ENCODE results near the gene MTHFS.

The MTHFS gene

DNA sequence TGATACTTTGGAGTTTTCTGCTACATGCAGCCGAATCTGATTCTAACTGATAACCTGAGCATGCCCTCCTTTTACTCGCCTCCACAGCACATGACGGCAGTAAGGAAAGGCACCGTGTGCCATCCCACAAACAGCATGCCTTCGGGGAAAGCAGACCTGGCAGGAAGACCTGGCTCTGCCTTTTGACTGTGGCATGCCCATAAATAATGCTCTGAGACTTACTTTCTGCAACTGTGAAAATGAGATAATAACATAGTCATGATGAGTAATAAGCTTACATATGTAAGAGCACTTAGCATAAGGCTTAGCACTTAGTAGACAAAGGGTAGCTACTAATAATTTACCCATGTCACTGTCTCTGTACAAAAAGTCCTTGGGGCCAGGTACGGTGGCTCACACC lies 32.9 kb downstream of the MTHFS start:
- no peak overlapping the region for H3K4me3 ChIP-seq (ENCODE audit: low read depth, low read length)
- H3K27me3 ChIP-seq (ENCODE audit: control insufficient read depth, insufficient read depth, low read length), result no peaks in the 10 kb centered on the region
- H3K9ac ChIP-seq (ENCODE audit: low read depth, low read length), result no peak overlapping the region
- H3K36me3 ChIP-seq (ENCODE audit: control insufficient read depth, insufficient read depth, low read length), result peaks cover 3% of the 10 kb centered on the region
- H3K4me1 ChIP-seq (ENCODE audit: control insufficient read depth, insufficient read depth, low read length), result no peaks in the 10 kb centered on the region
- no peaks in the 10 kb centered on the region for H3K9me3 ChIP-seq (ENCODE audit: control insufficient read depth, insufficient read depth, low read length)

DNA sequence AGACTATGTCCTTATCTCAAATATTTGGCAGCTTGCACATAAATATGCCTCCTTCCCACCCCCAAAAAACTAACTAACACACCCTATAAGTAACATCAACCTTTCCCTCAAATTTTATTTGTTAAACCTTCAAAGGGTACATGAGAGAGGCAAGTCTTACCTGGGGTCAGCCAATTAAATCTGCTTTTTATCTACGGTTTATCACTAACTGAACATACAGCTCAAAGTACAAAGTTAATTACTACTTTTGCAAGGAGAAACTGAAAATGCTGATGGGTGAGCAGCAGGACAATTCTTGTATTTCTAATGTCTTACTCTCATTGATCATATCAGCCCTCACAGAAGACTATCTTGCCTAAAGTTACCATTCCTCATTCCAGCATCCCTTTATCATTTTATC lies 34.6 kb downstream of the MTHFS start:
- Histone ChIP-seq H3K9me3 (ENCODE audit: control insufficient read depth, insufficient read depth, low read length) (no peaks in the 10 kb centered on the region), H3K4me3 (ENCODE audit: low read depth, low read length) (no peak overlapping the region)

DNA sequence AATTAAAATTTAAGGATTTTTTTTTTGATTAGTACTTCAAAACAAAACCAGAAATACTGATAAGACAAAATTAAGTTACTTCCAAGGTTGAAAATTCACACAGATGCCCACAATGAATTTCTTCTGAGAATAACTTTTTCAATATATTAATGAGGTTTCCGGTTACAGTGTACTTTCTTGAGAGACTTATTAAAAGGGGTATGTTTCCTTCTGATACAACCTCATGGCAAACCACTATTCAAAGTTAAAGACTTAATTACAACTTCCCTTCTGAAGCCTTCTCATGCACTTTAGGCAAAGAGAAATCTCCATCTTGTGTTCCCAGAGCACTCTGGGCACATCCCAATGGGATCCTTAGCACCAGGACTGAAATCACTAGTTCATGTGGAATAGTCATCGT lies 36.2 kb downstream of the MTHFS start:
- no peaks in the 10 kb centered on the region for H3K9me3 ChIP-seq (ENCODE audit: control insufficient read depth, insufficient read depth, low read length)
- H3K4me1 ChIP-seq (ENCODE audit: control insufficient read depth, insufficient read depth, low read length), result no peaks in the 10 kb centered on the region
- H3K4me3 ChIP-seq (ENCODE audit: low read depth, low read length), result no peak overlapping the region
- no peaks in the 10 kb centered on the region for H3K27me3 ChIP-seq (ENCODE audit: control insufficient read depth, insufficient read depth, low read length)
- no peak overlapping the region for H3K9ac ChIP-seq (ENCODE audit: low read depth, low read length)
- no peaks in the 10 kb centered on the region for H3K36me3 ChIP-seq (ENCODE audit: control insufficient read depth, insufficient read depth, low read length)

More for the DNA sequence above, 34.6 kb downstream of the MTHFS start:
- Histone ChIP-seq H3K9ac (ENCODE audit: low read depth, low read length) (no peak overlapping the region), H3K27me3 (ENCODE audit: control insufficient read depth, insufficient read depth, low read length) (no peaks in the 10 kb centered on the region), H3K4me1 (ENCODE audit: control insufficient read depth, insufficient read depth, low read length) (no peaks in the 10 kb centered on the region), H3K36me3 (ENCODE audit: control insufficient read depth, insufficient read depth, low read length) (peaks cover 3% of the 10 kb centered on the region)

DNA sequence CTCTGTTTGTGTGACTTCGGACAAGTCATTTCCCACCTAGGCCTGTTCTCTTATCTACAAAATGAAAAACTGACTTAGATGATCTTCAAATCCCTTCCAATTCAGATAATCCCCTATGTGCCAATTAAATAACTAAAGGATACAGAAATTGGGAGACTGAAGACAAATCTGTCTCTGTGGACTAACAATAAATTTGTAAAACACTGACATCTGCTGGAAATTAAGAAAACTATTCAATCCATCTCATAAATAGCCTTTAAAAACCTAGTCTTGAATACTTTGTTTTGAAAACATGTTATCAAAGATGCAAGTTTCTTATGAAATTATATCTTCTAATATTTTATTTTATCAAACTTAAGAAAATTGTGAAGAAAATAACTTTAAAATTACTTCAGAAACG lies 38.3 kb downstream of the MTHFS start:
- Histone ChIP-seq H3K27me3 (ENCODE audit: control insufficient read depth, insufficient read depth, low read length) (no peaks in the 10 kb centered on the region), H3K36me3 (ENCODE audit: control insufficient read depth, insufficient read depth, low read length) (no peaks in the 10 kb centered on the region), H3K4me3 (ENCODE audit: low read depth, low read length) (no peak overlapping the region), H3K4me1 (ENCODE audit: control insufficient read depth, insufficient read depth, low read length) (no peaks in the 10 kb centered on the region), H3K9ac (ENCODE audit: low read depth, low read length) (no peak overlapping the region), H3K9me3 (ENCODE audit: control insufficient read depth, insufficient read depth, low read length) (no peaks in the 10 kb centered on the region)

DNA sequence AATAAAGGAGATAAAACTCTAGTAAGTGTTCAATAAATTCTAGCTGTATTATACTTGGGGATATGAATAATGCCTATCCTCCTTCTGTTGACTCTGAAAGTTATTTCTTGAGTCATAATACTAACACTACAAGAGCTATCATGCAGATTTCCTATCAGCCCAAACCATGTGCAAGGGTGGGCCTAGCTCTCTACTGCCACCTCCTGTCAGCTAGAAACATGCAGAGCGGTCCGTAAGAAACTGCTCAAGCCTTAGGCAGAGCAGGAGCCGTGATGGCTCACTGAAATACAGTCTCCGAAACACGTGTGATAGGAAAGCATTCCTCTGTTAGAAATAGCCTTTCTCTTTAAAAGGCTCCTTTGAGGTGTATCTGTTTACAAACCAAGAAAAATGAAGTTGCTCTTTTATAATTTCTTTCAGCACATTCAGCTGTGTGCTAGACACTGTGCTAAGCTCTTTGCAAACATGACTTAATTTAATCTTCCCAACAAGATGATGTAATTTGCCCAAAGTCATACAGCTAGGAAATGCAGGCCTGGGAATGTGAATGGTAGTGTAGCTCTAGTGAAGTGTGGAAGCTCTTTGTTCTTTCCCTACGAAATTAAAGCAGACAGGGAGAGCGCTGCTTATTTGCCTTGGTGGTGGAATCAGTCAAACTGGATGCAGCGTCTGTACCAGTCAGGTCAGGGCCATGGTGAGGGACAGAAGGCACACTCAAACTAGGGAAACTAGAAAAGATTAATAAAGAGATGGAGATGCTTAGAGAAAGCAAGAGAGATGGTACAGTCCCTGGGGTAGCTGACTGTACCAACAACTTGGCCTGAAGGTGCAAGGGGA lies 43.1 kb downstream of the MTHFS start:
- no peak overlapping the region for H3K4me3 ChIP-seq (ENCODE audit: low read depth, low read length)
- no peaks in the 10 kb centered on the region for H3K27me3 ChIP-seq (ENCODE audit: control insufficient read depth, insufficient read depth, low read length)
- H3K9ac ChIP-seq (ENCODE audit: low read depth, low read length), result no peak overlapping the region
- no peaks in the 10 kb centered on the region for H3K36me3 ChIP-seq (ENCODE audit: control insufficient read depth, insufficient read depth, low read length)
- H3K4me1 ChIP-seq (ENCODE audit: control insufficient read depth, insufficient read depth, low read length), result no peaks in the 10 kb centered on the region
- no peaks in the 10 kb centered on the region for H3K9me3 ChIP-seq (ENCODE audit: control insufficient read depth, insufficient read depth, low read length)

DNA sequence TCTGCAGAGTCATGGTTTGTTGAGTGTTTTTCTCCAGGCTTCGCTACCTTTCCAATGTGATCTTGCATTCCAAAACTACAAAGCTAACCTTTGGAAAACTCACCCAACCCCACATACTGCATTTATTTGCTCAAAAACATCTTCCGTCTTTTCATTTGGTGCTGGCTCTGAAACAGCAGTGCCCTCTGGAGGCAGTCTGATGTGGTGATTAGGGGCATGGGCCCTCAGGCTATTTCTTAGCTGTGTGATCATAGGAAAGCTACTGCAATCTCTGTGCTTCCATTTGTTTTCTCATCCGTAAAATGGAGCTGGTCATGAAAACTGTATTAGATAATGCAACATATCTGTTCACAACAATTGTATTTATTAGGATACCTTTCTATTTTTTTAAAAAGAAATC lies 47.0 kb downstream of the MTHFS start:
- Histone ChIP-seq H3K4me3 (ENCODE audit: low read depth, low read length) (no peak overlapping the region), H3K27me3 (ENCODE audit: control insufficient read depth, insufficient read depth, low read length) (no peaks in the 10 kb centered on the region), H3K4me1 (ENCODE audit: control insufficient read depth, insufficient read depth, low read length) (no peaks in the 10 kb centered on the region), H3K9ac (ENCODE audit: low read depth, low read length) (no peak overlapping the region), H3K9me3 (ENCODE audit: control insufficient read depth, insufficient read depth, low read length) (no peaks in the 10 kb centered on the region), H3K36me3 (ENCODE audit: control insufficient read depth, insufficient read depth, low read length) (no peaks in the 10 kb centered on the region)

DNA sequence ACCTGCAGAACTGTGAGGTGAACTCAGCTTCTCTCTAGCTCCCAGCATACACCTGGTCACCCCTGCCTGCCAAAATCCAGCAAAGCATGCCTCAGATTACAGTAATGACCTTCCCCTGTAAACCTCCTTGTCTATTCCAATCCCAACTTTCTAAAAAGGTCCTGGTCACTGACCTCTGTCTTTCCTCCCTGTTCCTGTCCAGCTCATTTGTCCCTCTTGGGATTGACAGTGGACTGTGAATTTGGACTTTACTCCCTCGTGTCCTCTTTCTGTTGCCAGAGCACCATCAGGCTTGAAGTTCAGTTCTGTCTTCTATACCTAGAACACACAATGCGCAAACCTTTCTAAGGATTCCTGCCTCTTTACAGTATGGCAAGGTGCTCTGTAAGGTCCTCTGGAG lies 50.3 kb downstream of the MTHFS start:
- Histone ChIP-seq H3K36me3 (ENCODE audit: control insufficient read depth, insufficient read depth, low read length) (no peaks in the 10 kb centered on the region), H3K4me3 (ENCODE audit: low read depth, low read length) (no peak overlapping the region), H3K9me3 (ENCODE audit: control insufficient read depth, insufficient read depth, low read length) (no peaks in the 10 kb centered on the region), H3K9ac (ENCODE audit: low read depth, low read length) (no peak overlapping the region), H3K27me3 (ENCODE audit: control insufficient read depth, insufficient read depth, low read length) (no peaks in the 10 kb centered on the region), H3K4me1 (ENCODE audit: control insufficient read depth, insufficient read depth, low read length) (no peaks in the 10 kb centered on the region)

DNA sequence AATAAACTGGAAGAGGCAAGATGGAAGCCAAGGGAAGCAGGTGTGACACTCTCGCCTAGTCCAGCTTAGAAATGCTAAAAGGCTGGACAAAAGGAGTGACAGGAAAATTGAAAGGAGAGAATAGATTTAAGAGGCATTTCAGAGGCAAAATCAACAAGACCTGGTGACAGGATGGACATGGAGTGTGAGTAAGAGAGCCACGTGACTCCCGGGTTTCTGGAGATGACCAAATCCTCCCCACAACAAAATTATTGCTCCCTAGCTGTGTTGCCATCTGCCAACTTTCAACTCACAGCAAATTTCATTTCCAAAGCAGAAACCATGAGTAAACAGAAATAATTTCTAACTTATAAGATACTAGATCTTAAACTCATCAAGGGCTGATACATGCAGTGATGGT lies 52.6 kb downstream of the MTHFS start:
- H3K4me3 ChIP-seq (ENCODE audit: low read depth, low read length), result no peak overlapping the region
- H3K36me3 ChIP-seq (ENCODE audit: control insufficient read depth, insufficient read depth, low read length), result no peaks in the 10 kb centered on the region
- no peaks in the 10 kb centered on the region for H3K4me1 ChIP-seq (ENCODE audit: control insufficient read depth, insufficient read depth, low read length)
- H3K9me3 ChIP-seq (ENCODE audit: control insufficient read depth, insufficient read depth, low read length), result no peaks in the 10 kb centered on the region
- H3K27me3 ChIP-seq (ENCODE audit: control insufficient read depth, insufficient read depth, low read length), result no peaks in the 10 kb centered on the region
- no peak overlapping the region for H3K9ac ChIP-seq (ENCODE audit: low read depth, low read length)

DNA sequence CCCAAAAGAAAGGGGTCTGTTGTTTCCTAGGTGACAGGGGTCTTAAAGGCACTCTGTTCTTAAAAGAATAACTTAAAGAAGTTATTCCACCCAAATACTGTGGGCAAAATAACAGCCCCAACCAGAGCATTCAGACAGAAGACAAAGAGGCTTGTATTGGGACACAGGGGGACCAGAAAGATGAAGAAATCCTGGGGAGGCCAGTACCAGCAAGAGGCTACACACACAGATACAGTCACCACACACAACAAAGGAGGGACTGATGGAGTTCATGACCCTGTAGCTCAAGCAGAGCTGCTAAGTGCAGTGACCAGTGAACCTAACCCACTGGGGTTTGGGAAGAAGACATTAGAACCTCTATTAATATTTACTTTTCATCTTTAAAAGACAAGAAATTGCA lies 59.0 kb downstream of the MTHFS start:
- H3K36me3 ChIP-seq (ENCODE audit: control insufficient read depth, insufficient read depth, low read length), result no peaks in the 10 kb centered on the region
- H3K4me1 ChIP-seq (ENCODE audit: control insufficient read depth, insufficient read depth, low read length), result no peaks in the 10 kb centered on the region
- H3K4me3 ChIP-seq (ENCODE audit: low read depth, low read length), result no peak overlapping the region
- no peaks in the 10 kb centered on the region for H3K27me3 ChIP-seq (ENCODE audit: control insufficient read depth, insufficient read depth, low read length)
- no peak overlapping the region for H3K9ac ChIP-seq (ENCODE audit: low read depth, low read length)
- no peaks in the 10 kb centered on the region for H3K9me3 ChIP-seq (ENCODE audit: control insufficient read depth, insufficient read depth, low read length)

DNA sequence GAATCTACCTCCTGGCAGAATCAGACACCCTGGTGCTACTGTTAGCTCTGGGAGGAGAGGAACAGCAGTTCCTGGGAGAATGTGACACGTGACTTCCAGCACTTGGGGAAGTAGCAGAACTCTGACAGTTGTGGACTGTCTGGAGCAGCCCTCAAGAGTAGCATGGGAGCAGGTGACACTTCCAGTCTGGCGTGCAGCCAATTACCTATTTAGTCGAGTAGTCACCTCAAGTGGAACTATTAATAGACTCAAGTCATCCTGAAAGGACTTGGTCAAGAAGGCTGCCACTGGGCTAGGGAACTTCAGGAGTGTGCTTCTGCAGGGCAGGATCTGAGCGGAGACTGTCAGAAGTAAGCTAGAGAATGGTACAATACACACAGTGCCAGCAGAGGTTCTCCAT lies 62.3 kb downstream of the MTHFS start:
- H3K9ac ChIP-seq (ENCODE audit: low read depth, low read length), result no peak overlapping the region
- H3K27me3 ChIP-seq (ENCODE audit: control insufficient read depth, insufficient read depth, low read length), result no peaks in the 10 kb centered on the region
- peaks cover 3% of the 10 kb centered on the region for H3K36me3 ChIP-seq (ENCODE audit: control insufficient read depth, insufficient read depth, low read length)
- H3K9me3 ChIP-seq (ENCODE audit: control insufficient read depth, insufficient read depth, low read length), result no peaks in the 10 kb centered on the region
- H3K4me1 ChIP-seq (ENCODE audit: control insufficient read depth, insufficient read depth, low read length), result no peaks in the 10 kb centered on the region
- H3K4me3 ChIP-seq (ENCODE audit: low read depth, low read length), result no peak overlapping the region

DNA sequence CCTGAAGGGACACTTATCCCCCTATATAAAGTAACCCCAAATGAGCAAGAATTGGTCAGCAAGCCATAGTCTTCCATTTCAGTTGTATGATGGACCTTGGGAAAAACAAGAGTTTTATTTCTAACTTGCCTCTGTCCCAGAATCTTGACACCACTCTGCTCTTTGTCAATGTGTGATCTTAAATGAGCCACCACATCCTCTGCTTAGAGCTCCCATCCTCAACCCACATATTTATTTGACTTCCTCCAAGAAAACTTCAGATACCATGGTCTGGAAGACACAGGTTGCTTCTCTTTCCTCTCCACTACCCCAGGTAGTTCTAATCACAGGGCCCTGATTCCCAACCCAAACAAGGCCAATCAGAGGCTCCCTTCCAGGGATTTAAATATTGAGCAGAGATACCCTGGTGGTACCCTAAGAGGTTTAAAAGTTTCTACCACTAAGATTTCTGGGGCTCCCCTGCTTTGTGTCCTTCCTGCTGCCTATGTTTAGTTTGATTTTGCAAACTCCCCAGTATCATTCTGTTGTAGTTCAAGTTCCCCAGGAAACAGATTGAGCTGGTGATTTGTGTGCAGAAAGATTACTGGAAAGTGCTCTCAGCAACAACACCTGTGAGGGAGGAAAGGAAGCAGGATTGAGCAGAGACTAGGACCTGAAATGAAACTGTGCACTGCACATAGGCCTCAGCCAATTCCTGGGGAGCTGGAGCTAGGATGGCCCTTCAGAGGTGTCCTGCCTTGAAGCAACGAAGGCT lies 64.3 kb downstream of the MTHFS start:
- Histone ChIP-seq H3K9me3 (ENCODE audit: control insufficient read depth, insufficient read depth, low read length) (no peaks in the 10 kb centered on the region), H3K27me3 (ENCODE audit: control insufficient read depth, insufficient read depth, low read length) (no peaks in the 10 kb centered on the region), H3K4me1 (ENCODE audit: control insufficient read depth, insufficient read depth, low read length) (no peaks in the 10 kb centered on the region), H3K4me3 (ENCODE audit: low read depth, low read length) (no peak overlapping the region), H3K36me3 (ENCODE audit: control insufficient read depth, insufficient read depth, low read length) (peaks cover 3% of the 10 kb centered on the region), H3K9ac (ENCODE audit: low read depth, low read length) (no peak overlapping the region)

DNA sequence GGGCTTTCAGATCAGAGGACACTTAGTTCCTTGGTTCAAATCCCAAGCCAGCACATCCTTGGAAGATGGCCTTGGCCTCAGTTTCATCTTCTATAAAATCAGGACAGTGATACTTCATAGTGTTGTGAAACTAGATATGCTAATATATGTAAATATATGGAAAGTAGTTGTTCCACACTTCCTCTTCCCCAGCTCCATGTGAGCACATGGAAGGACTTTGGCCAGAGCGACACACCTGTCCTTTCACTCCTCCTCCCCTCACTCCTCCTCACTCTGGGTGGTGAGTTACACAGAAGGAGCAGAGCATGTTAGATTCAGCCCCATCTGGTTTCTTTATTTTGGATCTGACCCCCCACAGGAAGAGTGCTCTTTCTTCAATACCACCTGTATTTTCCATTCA lies 65.2 kb downstream of the MTHFS start:
- Histone ChIP-seq H3K36me3 (ENCODE audit: control insufficient read depth, insufficient read depth, low read length) (peaks cover 3% of the 10 kb centered on the region), H3K4me3 (ENCODE audit: low read depth, low read length) (no peak overlapping the region), H3K4me1 (ENCODE audit: control insufficient read depth, insufficient read depth, low read length) (no peaks in the 10 kb centered on the region), H3K9me3 (ENCODE audit: control insufficient read depth, insufficient read depth, low read length) (no peaks in the 10 kb centered on the region), H3K9ac (ENCODE audit: low read depth, low read length) (no peak overlapping the region), H3K27me3 (ENCODE audit: control insufficient read depth, insufficient read depth, low read length) (no peaks in the 10 kb centered on the region)
